Activated T-cell treated with anti-CD3 and anti-CD28 coated beads for 48 hours (primary cell): ENCODE results near the gene AMY1B.
"Not testable (repeated sequence)": the region's sequence is repeated elsewhere in the genome, so short reads cannot be mapped to it uniquely, and the experiment has no call there.

Experiments used
- DNase-seq: peaks from one replicate; pipeline ENCODE4 v3.0.0-alpha.2; 2020; ENCODE audit warnings: low read depth

Gene AMY1B

DNA sequence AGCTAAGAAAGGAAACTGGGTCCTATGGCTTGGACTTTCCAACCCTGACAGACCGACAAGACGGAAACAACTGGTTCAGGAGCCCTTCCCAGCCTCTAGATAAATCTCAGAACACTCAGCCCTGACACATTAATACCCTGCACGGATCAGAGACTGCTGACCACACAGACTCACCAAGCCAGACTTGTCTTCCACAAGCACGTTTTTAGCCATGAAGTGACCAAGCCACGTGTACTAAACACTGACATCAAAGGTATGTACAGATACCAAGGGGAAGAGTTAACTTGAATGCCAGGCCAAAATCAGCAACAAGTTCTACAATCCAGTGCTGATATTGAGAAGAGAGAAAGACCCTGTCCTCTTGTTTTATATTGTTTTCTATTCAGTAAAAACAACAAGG is at the start of gene AMY1B:
Gene AMY1B (minus strand): TSS at position 101 of the 400 bp plus-strand sequence. CDS start 571 bp downstream, outside the sequence.
- DNase-seq = not testable (repeated sequence)

DNA sequence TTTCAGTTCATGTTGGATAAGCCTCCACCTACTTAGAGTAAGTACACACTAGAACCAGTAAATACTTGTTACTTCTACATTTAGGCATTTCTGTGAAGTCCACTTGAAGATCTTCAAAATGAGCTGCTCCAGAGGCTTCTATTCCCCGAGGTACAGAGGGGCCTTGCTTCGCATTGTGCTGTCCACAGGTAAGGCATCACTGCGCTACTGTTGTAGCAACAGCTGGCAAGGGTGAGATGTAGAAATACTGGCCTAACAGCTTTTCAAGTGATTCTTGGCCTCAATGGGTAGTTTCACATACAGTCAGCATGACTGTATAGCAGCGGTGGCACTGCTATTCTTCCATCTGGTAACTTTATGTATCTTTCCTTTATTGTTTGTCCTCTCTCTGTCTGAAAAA is 49.0 kb upstream of the AMY1B start:
- not testable (repeated sequence) for DNase-seq

DNA sequence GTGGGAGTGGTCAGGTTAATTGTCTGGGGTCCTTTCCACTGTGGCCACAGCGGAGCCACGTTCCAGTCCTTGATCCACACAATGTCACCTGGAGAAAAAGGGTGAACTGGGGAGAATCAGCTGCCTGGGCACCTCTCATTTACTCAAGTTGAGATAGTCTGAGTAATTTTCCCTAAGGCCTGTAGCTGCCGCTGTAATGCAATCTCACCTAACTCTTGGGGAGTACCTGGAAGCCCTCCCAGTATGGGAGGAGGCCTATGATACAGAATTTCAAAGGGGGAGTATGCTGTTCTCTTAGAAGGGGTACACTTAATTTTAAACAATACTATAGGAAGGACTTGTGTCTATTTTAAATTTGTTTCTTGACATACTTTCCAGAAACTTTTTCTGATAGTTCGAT is 48.4 kb upstream of the AMY1B start:
- DNase-seq = not testable (repeated sequence)

DNA sequence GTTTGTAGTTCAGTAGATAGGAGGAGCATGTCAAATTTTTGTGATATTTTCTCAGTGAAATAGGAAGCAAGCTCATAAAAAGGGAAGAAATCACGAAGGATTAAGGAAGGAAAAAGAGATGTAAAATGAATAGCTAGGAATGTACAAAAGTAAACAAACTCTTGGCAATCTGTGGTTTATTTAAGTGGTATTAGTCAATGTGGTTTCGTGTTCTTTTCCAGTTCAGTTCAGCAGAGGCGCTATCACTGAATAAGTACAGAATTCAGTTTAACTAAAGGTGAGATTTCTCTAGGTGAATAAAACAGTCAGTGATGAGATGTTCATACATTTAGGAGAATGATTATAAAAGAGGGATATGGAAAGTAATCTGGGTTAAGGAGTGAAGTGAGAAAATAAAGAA is 42.0 kb upstream of the AMY1B start:
- DNase-seq = not testable (repeated sequence)

DNA sequence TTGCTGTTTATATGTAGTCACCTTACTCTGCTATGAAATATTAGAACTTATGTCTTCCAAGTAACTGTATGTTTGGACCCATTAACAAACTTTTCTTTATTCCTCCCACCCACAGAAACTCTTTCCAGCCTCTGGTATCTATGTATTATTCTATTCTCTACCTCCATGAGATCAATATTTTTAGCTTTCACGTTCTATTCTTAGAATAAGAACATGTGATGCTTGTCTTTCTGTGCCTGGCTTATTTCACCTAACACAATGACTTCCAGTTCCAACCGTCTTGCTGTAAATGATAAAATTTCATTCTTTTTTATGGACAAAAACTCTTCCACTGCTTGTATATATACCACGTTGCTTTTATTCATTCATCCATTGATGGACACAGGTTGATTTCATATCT is 39.3 kb upstream of the AMY1B start:
- DNase-seq = not testable (repeated sequence)

DNA sequence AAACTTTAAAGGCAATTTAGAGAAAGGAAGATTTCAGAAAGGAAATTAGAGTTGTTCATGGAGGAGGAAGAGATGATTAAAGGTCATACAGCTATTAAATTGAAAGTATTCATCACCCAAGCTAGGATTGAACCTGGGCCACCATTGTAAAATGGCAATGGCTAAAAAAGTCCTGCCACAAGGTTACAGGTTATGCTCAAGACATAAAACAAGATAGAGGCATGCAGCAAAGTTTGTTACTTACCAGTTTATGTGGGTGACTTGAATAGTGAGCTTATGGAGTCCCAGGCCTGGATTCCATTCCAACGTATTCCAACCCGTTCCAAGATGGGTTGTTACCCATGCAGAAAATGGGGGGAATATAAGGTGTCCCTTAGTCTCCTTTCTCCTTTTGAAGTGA is 25.5 kb upstream of the AMY1B start:
- not testable (repeated sequence) for DNase-seq

DNA sequence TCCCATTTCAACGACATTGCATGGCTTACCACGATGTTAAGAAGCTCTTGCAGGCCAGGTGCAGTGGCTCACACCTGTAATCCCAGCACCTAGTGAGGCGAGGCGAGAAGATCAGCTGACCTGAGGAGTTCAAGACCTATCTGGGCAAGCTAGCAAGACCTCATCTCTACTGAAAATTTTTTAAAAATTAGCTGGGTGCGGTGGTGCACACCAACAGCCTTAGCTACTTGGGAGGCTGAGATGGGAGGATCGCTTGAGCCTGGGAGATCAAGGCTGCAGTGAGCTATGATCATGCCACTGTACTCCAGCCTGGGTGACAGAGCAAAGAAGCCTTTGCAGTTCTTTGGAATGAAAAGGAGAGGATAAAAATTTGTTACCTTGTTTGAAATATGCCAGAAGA is 21.4 kb upstream of the AMY1B start:
- DNase-seq = not testable (repeated sequence)

DNA sequence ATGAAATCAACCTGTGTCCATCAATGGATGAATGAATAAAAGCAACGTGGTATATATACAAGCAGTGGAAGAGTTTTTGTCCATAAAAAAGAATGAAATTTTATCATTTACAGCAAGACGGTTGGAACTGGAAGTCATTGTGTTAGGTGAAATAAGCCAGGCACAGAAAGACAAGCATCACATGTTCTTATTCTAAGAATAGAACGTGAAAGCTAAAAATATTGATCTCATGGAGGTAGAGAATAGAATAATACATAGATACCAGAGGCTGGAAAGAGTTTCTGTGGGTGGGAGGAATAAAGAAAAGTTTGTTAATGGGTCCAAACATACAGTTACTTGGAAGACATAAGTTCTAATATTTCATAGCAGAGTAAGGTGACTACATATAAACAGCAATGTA is 14.4 kb upstream of the AMY1B start:
- not testable (repeated sequence) for DNase-seq

DNA sequence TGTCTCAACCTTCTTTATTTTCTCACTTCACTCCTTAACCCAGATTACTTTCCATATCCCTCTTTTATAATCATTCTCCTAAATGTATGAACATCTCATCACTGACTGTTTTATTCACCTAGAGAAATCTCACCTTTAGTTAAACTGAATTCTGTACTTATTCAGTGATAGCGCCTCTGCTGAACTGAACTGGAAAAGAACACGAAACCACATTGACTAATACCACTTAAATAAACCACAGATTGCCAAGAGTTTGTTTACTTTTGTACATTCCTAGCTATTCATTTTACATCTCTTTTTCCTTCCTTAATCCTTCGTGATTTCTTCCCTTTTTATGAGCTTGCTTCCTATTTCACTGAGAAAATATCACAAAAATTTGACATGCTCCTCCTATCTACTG is 11.7 kb upstream of the AMY1B start:
- not testable (repeated sequence) for DNase-seq

DNA sequence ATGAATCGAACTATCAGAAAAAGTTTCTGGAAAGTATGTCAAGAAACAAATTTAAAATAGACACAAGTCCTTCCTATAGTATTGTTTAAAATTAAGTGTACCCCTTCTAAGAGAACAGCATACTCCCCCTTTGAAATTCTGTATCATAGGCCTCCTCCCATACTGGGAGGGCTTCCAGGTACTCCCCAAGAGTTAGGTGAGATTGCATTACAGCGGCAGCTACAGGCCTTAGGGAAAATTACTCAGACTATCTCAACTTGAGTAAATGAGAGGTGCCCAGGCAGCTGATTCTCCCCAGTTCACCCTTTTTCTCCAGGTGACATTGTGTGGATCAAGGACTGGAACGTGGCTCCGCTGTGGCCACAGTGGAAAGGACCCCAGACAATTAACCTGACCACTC is 5.2 kb upstream of the AMY1B start:
- not testable (repeated sequence) for DNase-seq

DNA sequence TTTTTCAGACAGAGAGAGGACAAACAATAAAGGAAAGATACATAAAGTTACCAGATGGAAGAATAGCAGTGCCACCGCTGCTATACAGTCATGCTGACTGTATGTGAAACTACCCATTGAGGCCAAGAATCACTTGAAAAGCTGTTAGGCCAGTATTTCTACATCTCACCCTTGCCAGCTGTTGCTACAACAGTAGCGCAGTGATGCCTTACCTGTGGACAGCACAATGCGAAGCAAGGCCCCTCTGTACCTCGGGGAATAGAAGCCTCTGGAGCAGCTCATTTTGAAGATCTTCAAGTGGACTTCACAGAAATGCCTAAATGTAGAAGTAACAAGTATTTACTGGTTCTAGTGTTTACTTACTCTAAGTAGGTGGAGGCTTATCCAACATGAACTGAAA is 4.7 kb upstream of the AMY1B start:
- DNase-seq = not testable (repeated sequence)

DNA sequence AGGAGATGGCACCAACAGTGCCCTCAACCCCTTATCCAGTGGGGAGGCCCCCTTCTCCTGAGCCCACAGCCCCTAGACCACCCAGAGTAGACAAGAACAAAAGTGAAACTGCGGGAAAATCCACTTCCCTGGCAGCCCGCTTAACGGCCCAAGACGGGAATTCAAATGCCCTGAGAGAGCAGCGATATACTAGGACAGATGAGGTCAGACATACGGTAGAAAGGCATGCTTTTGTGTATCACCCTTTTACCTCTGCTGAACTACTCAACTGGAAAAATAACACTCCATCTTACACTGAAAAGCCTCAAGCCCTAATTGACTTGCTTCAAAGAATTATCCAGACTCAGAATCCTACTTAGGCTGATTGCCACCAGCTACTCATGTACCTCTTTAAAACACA is 1.4 kb upstream of the AMY1B start:
- not testable (repeated sequence) for DNase-seq

DNA sequence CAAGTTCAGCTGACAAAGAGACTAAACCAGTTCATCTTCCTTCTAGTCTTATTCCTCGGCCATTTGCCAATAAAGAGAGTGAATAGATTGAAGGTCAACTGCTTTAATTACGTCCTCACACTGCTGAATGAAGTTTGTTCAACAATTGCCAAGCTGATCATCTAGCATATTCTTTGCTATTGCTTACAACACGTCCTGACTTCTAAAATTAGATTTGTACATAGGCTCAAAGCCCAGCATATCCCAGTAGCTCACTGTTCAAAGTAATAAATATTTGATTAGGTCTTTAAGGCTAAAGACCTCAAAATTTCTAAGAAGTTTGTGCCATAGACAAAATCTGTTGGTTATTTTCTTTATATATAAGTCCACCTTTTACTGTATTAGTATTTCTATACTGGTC is 19.7 kb downstream of the AMY1B start:
- DNase-seq = not testable (repeated sequence)

DNA sequence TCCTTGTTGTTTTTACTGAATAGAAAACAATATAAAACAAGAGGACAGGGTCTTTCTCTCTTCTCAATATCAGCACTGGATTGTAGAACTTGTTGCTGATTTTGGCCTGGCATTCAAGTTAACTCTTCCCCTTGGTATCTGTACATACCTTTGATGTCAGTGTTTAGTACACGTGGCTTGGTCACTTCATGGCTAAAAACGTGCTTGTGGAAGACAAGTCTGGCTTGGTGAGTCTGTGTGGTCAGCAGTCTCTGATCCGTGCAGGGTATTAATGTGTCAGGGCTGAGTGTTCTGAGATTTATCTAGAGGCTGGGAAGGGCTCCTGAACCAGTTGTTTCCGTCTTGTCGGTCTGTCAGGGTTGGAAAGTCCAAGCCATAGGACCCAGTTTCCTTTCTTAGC is 40.5 kb downstream of the AMY1B start, which contains the start of gene AMY1A:
Gene AMY1A (plus strand): TSS at position 301 of the 400 bp plus-strand sequence. CDS start 571 bp downstream, outside the sequence.
- DNase-seq = not testable (repeated sequence)

DNA sequence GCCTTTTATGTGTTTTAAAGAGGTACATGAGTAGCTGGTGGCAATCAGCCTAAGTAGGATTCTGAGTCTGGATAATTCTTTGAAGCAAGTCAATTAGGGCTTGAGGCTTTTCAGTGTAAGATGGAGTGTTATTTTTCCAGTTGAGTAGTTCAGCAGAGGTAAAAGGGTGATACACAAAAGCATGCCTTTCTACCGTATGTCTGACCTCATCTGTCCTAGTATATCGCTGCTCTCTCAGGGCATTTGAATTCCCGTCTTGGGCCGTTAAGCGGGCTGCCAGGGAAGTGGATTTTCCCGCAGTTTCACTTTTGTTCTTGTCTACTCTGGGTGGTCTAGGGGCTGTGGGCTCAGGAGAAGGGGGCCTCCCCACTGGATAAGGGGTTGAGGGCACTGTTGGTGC is 41.9 kb downstream of the AMY1B start:
- not testable (repeated sequence) for DNase-seq

DNA sequence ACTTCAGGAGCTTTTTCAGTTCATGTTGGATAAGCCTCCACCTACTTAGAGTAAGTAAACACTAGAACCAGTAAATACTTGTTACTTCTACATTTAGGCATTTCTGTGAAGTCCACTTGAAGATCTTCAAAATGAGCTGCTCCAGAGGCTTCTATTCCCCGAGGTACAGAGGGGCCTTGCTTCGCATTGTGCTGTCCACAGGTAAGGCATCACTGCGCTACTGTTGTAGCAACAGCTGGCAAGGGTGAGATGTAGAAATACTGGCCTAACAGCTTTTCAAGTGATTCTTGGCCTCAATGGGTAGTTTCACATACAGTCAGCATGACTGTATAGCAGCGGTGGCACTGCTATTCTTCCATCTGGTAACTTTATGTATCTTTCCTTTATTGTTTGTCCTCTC is 45.1 kb downstream of the AMY1B start:
- not testable (repeated sequence) for DNase-seq

DNA sequence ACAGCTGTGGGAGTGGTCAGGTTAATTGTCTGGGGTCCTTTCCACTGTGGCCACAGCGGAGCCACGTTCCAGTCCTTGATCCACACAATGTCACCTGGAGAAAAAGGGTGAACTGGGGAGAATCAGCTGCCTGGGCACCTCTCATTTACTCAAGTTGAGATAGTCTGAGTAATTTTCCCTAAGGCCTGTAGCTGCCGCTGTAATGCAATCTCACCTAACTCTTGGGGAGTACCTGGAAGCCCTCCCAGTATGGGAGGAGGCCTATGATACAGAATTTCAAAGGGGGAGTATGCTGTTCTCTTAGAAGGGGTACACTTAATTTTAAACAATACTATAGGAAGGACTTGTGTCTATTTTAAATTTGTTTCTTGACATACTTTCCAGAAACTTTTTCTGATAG is 45.7 kb downstream of the AMY1B start:
- not testable (repeated sequence) for DNase-seq

DNA sequence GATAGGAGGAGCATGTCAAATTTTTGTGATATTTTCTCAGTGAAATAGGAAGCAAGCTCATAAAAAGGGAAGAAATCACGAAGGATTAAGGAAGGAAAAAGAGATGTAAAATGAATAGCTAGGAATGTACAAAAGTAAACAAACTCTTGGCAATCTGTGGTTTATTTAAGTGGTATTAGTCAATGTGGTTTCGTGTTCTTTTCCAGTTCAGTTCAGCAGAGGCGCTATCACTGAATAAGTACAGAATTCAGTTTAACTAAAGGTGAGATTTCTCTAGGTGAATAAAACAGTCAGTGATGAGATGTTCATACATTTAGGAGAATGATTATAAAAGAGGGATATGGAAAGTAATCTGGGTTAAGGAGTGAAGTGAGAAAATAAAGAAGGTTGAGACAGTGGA is 52.1 kb downstream of the AMY1B start:
- DNase-seq = not testable (repeated sequence)

DNA sequence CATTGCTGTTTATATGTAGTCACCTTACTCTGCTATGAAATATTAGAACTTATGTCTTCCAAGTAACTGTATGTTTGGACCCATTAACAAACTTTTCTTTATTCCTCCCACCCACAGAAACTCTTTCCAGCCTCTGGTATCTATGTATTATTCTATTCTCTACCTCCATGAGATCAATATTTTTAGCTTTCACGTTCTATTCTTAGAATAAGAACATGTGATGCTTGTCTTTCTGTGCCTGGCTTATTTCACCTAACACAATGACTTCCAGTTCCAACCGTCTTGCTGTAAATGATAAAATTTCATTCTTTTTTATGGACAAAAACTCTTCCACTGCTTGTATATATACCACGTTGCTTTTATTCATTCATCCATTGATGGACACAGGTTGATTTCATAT is 54.8 kb downstream of the AMY1B start:
- DNase-seq = not testable (repeated sequence)
